ENCODE data around the gene KCNJ6. TPM values are rescaled to one million over a fixed set of nuclear protein-coding genes. Genes with fewer than 3 reads are reported as not detected.

KCNJ6 gene
- total RNA-seq, 1 experiment from 2014 or later, result 1.2 TPM

DNA sequence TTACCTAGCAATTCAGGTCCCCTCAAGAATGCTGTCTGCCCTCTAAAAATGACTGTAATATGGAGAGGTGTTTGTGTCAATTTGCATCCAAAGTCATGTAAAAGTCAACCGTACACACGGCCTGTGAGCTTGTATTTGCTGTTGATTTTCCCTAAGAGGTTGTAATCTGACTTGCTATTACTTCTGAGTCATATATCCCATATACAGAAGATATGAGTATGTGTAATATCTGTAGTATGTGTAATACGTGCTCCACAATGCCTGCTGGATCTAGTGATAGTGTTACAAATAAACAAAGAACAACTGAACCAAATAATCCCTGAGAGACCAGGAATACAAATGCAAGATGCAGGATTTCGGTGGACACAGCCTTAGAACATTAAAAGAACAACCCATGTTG is 1.4 kb upstream of the KCNJ6 start:
- H3K14ac ChIP-seq (ENCODE audit: insufficient read depth, low read length), result no peak overlapping the region
- peaks cover 2 to 3% of the 10 kb centered on the region in 2 experiments; a peak in 4 of 5 replicates for H3K9me3 Mint-ChIP-seq
- H4K20me1 ChIP-seq (ENCODE audit: control insufficient read depth, insufficient read depth, insufficient read length), result no peaks in the 10 kb centered on the region
- H3K36me3 Mint-ChIP-seq (ENCODE audit: insufficient read depth in 1 of 3, low read depth in 3 of 3), result peaks cover 0 to 4% (median 1%) of the 10 kb centered on the region in 3 experiments; a peak in 1 of 7 replicates
- H3K27ac Mint-ChIP-seq, result no peak overlapping the region
- no peak overlapping the region for H2BK120ac ChIP-seq (ENCODE audit: low read depth, low read length, poor library complexity, severe bottlenecking)
- WGBS (ENCODE audit: extremely low coverage, insufficient read length, low lambda C conversion rate), result no CpG with 5 or more reads among the region's 4 CpGs
- H4K5ac ChIP-seq (ENCODE audit: insufficient read length, low read depth, low read length), result no peak overlapping the region
- TF ChIP-seq, protein P1, sequence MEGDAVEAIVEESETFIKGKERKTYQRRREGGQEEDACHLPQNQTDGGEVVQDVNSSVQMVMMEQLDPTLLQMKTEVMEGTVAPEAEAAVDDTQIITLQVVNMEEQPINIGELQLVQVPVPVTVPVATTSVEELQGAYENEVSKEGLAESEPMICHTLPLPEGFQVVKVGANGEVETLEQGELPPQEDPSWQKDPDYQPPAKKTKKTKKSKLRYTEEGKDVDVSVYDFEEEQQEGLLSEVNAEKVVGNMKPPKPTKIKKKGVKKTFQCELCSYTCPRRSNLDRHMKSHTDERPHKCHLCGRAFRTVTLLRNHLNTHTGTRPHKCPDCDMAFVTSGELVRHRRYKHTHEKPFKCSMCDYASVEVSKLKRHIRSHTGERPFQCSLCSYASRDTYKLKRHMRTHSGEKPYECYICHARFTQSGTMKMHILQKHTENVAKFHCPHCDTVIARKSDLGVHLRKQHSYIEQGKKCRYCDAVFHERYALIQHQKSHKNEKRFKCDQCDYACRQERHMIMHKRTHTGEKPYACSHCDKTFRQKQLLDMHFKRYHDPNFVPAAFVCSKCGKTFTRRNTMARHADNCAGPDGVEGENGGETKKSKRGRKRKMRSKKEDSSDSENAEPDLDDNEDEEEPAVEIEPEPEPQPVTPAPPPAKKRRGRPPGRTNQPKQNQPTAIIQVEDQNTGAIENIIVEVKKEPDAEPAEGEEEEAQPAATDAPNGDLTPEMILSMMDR (conservative IDR thresholded peaks at IDR 0.05), result no peak
- peaks cover 11% of the 10 kb centered on the region for H3K4me1 ChIP-seq (ENCODE audit: insufficient read depth, low read length)
- H3K4me2 ChIP-seq (ENCODE audit: insufficient read depth, insufficient read length, low read length), result no peak overlapping the region
- H3K23ac ChIP-seq (ENCODE audit: insufficient read length, low read depth, low read length), result no peak overlapping the region
- H2BK20ac ChIP-seq (ENCODE audit: low read depth, low read length, poor library complexity, severe bottlenecking), result no peak overlapping the region
- H3K27ac ChIP-seq (ENCODE audit: insufficient read length, low read depth, low read length), result no peak overlapping the region
- H3K27me3 Mint-ChIP-seq (ENCODE audit: low read depth), result peaks cover 37% of the 10 kb centered on the region
- H3K9me3 ChIP-seq (ENCODE audit: control insufficient read depth, low read depth, low read length), result no peaks in the 10 kb centered on the region
- no peak overlapping the region for H3T11ph ChIP-seq (ENCODE audit: low read length)
- no peak overlapping the region for H2BK5ac ChIP-seq (ENCODE audit: insufficient read length, low read length)
- no peak overlapping the region for H3K4ac ChIP-seq (ENCODE audit: low read depth, low read length)
- no peak overlapping the region for H2AK5ac ChIP-seq (ENCODE audit: insufficient read length, low read length)
- peaks cover 12% of the 10 kb centered on the region for H3K27me3 ChIP-seq (ENCODE audit: insufficient read depth, low read length)
- H4K91ac ChIP-seq (ENCODE audit: insufficient read length, low read depth, low read length), result no peak overlapping the region
- no peak overlapping the region for H4K8ac ChIP-seq (replicated peaks; ENCODE audit: insufficient read length, low read depth, low read length)
- peaks cover 22% of the 10 kb centered on the region for H3K23me2 ChIP-seq (ENCODE audit: insufficient read length, low read depth, low read length, poor library complexity, severe bottlenecking)
- no peaks in the 10 kb centered on the region for H3K79me1 ChIP-seq (ENCODE audit: insufficient read depth, low read depth, low read length, poor library complexity, severe bottlenecking)
- H3K56ac ChIP-seq (ENCODE audit: insufficient read length, low read depth, low read length), result no peak overlapping the region
- H3K18ac ChIP-seq (ENCODE audit: insufficient read length, low read depth, low read length), result no peak overlapping the region
- H2AFZ ChIP-seq (ENCODE audit: low read length), result no peak overlapping the region
- H3K4me3 Mint-ChIP-seq, result no peak overlapping the region
- no peak for DNase-seq
- no peak overlapping the region for H2BK15ac ChIP-seq (ENCODE audit: low read depth, low read length)
- H3K4me1 Mint-ChIP-seq, result peaks cover 49 to 57% of the 10 kb centered on the region in 2 experiments
- H3K79me2 ChIP-seq (ENCODE audit: insufficient read depth, low read length), result no peaks in the 10 kb centered on the region
- no peak overlapping the region for H2BK12ac ChIP-seq (ENCODE audit: insufficient read length, low read depth, low read length)
- H3K9ac ChIP-seq (ENCODE audit: extremely low read depth, insufficient read length, low read length), result no peak overlapping the region

All from H9 (cell line).